VCaP (cell line): ENCODE results near the gene BIRC7.

Experiments used
- H3K27ac ChIP-seq: fragments of 450-650 bp; 2 replicates; pipeline ENCODE4 v1.5.1; 2017
- CTCF ChIP-seq: fragments of 450-650 bp; conservative IDR thresholded peaks from 2 replicates; pipeline ENCODE4 v1.5.1; 2017; ENCODE audit warnings: mild to moderate bottlenecking, moderate library complexity

BIRC7 gene

GRCh38 chr20:63238031-63238430 is 2.3 kb downstream of the BIRC7 start:
- TF ChIP-seq CTCF: no peak
- H3K27ac ChIP-seq: no peak overlapping the region

GRCh38 chr20:63238514-63239125 is 2.9 kb downstream of the BIRC7 start:
- no peak for TF ChIP-seq CTCF
- H3K27ac ChIP-seq: no peak overlapping the region

- no peak overlapping the region for H3K27ac ChIP-seq
- no peak for TF ChIP-seq CTCF
These were observed 3.7 kb downstream of the BIRC7 start for GRCh38 chr20:63239431-63239830.

- TF ChIP-seq CTCF: no peak
These were observed 4.3 kb downstream of the BIRC7 start for GRCh38 chr20:63240004-63240403.

GRCh38 chr20:63241272-63241671 is 5.6 kb downstream of the BIRC7 start:
- H3K27ac ChIP-seq: no peak overlapping the region
- no peak for TF ChIP-seq CTCF

More at GRCh38 chr20:63240004-63240403, 4.3 kb downstream of the BIRC7 start:
- H3K27ac ChIP-seq: no peak overlapping the region

- no peak overlapping the region for H3K27ac ChIP-seq
- TF ChIP-seq CTCF: no peak
These were observed 7.0 kb downstream of the BIRC7 start for GRCh38 chr20:63242736-63243135.

- TF ChIP-seq CTCF: no peak
- no peak overlapping the region for H3K27ac ChIP-seq
These were observed 8.0 kb downstream of the BIRC7 start for GRCh38 chr20:63243604-63244247.
